B cell (primary cell): ENCODE data around the gene ING3. TPM values are rescaled to one million over a fixed set of nuclear protein-coding genes. Genes with fewer than 3 reads are reported as not detected.
A peak's percentile ranks its signal among the peaks of the same experiment; 100 is the strongest.

Experiments
- ATAC-seq: fragments of 200-7000 bp; cut with Tn5 transposase; one replicate; pipeline ENCODE4 v1.10.0; 2021; ENCODE audit warnings: low read depth, mild to moderate bottlenecking, moderate number of reproducible peaks, moderate library complexity
- CTCF ChIA-PET: fragments of 350-600 bp; sonication (Branson Sonifier 250); formaldehyde crosslinking; loops from one replicate; lab custom pipeline; 2021; ENCODE audit warnings: antibody characterized with exemption, inconsistent platforms; lab: Charles Lee
- POLR2A ChIA-PET: fragments of 350-600 bp; sonication (Branson Sonifier 250); formaldehyde crosslinking; loops from one replicate; lab custom pipeline; 2021; ENCODE audit warnings: antibody characterized with exemption; lab: Charles Lee
- DNase-seq: peaks from one replicate; pipeline ENCODE4 v3.0.0; 2013
- H2AFZ ChIP-seq: 2 replicates; pipeline ENCODE4 v1.6.1; 2012; ENCODE audit warnings: mild to moderate bottlenecking, low read depth, low read length; ENCODE audit not compliant: insufficient read depth, poor library complexity, severe bottlenecking
- H3K27ac ChIP-seq, 2 donors: 1 replicate in 1 of 2; 2 replicates in 1 of 2; pipeline ENCODE4 v1.5.1; 2012 to 2013; ENCODE audit warnings: low read length in 2 of 2, mild to moderate bottlenecking in 2 of 2, moderate library complexity in 1 of 2
- H3K27me3 ChIP-seq, 4 experiments: fragments of 200-600 bp in 1 of 4; sonication (generic) in 1 of 4; replicated peaks in 1 of 4; 1 replicate in 2 of 4; 2 replicates in 2 of 4; pipeline versions ENCODE4 v1.6.1 to v1.7.0; 2013 to 2016; ENCODE audit warnings: low read length in 3 of 4, mild to moderate bottlenecking in 2 of 4, mixed read lengths in 1 of 4, moderate library complexity in 1 of 4; ENCODE audit not compliant: insufficient read depth in 4 of 4, control insufficient read depth in 3 of 4; ENCODE audit errors: control extremely low read depth in 1 of 4
- H3K36me3 ChIP-seq, 2 experiments: replicated peaks in 1 of 2; 1 replicate in 1 of 2; 2 replicates in 1 of 2; pipeline versions ENCODE4 v1.6.1 to v1.7.1; 2013; ENCODE audit warnings: low read length in 1 of 2; ENCODE audit not compliant: insufficient read depth in 2 of 2, control insufficient read depth in 1 of 2; ENCODE audit errors: control extremely low read depth in 1 of 2, extremely low read depth in 1 of 2
- H3K4me1 ChIP-seq, 2 donors: fragments of 200-600 bp in 1 of 2; sonication (generic) in 1 of 2; 1 replicate in 1 of 2; 2 replicates in 1 of 2; pipeline versions ENCODE4 v1.5.1 to v1.6.1; 2013 to 2017; ENCODE audit warnings: low read length in 2 of 2; ENCODE audit not compliant: control insufficient read depth in 2 of 2, insufficient read depth in 2 of 2
- H3K4me2 ChIP-seq: replicated peaks from 2 replicates; pipeline ENCODE3; 2012; ENCODE audit warnings: mild to moderate bottlenecking, low read depth, low read length; ENCODE audit not compliant: poor library complexity, severe bottlenecking
- H3K4me3 ChIP-seq, 5 experiments: fragments of 200-600 bp in 1 of 5; sonication (generic) in 1 of 5; 1 replicate in 3 of 5; 2 replicates in 2 of 5; pipeline versions ENCODE4 v1.5.1 to v1.7.0; 2011 to 2016; ENCODE audit warnings: low read length in 4 of 5, mild to moderate bottlenecking in 4 of 5, low read depth in 2 of 5, control low read depth in 1 of 5, moderate library complexity in 1 of 5; ENCODE audit not compliant: insufficient read depth in 1 of 5; ENCODE audit errors: control extremely low read depth in 1 of 5, extremely low read depth in 1 of 5
- H3K79me2 ChIP-seq: fragments of 200-600 bp; sonication (generic); one replicate; pipeline ENCODE4 v1.6.0; 2016; ENCODE audit warnings: low read length; ENCODE audit not compliant: control insufficient read depth, insufficient read depth
- H3K9ac ChIP-seq: fragments of 200-600 bp; sonication (generic); 2 replicates; pipeline ENCODE4 v1.6.1; 2017; ENCODE audit warnings: mild to moderate bottlenecking, low read length, moderate library complexity
- H3K9me3 ChIP-seq, 3 donors: one replicate each; pipeline versions ENCODE4 v1.6.1 to v1.7.1; 2013; ENCODE audit warnings: low read length in 2 of 3; ENCODE audit not compliant: control insufficient read depth in 2 of 3, insufficient read depth in 1 of 3; ENCODE audit errors: control extremely low read depth in 1 of 3
- H4K20me1 ChIP-seq: 2 replicates; pipeline ENCODE4 v1.6.0; 2012; ENCODE audit warnings: mild to moderate bottlenecking, low read length; ENCODE audit not compliant: insufficient read depth, control insufficient read depth, poor library complexity, severe bottlenecking
- H3K27ac Mint-ChIP-seq: one replicate; pipeline ENCODE4 v1.8.0; 2021; ENCODE audit warnings: mixed read lengths
- H3K27me3 Mint-ChIP-seq: one replicate; pipeline ENCODE4 v1.8.0; 2021; ENCODE audit warnings: mixed read lengths
- H3K4me1 Mint-ChIP-seq: one replicate; pipeline ENCODE4 v1.8.0; 2021; ENCODE audit warnings: mixed read lengths
- H3K4me3 Mint-ChIP-seq: one replicate; pipeline ENCODE4 v1.8.0; 2021; ENCODE audit warnings: mixed read lengths
- H3K9me3 Mint-ChIP-seq: one replicate; pipeline ENCODE4 v1.8.0; 2022; ENCODE audit warnings: mixed read lengths; ENCODE audit not compliant: insufficient read depth
- CTCF ChIP-seq: fragments of 200-600 bp; IDR thresholded peaks from one replicate; pipeline ENCODE4 v1.8.0; 2022; ENCODE audit warnings: antibody characterized with exemption, mild to moderate bottlenecking
- EZH2 ChIP-seq: IDR thresholded peaks from 2 replicates; pipeline ENCODE4 v1.6.1; 2012; ENCODE audit warnings: borderline replicate concordance, low read depth, mild to moderate bottlenecking, moderate library complexity, low read length; ENCODE audit not compliant: insufficient read depth, poor library complexity, severe bottlenecking
- WGBS: methylation state at CpG from one replicate; pipeline ENCODE4 v1.1.5; 2013; ENCODE audit warnings: missing lambda C conversion rate; ENCODE audit not compliant: insufficient coverage; 5-methylcytosine and 5-hydroxymethylcytosine counted together
- intact Hi-C: fragments of 100-400 bp; cut with micrococcal nuclease; formaldehyde crosslinking; loops from one replicate; pipeline ENCODE4 v1.10.0; 2022
- polyA plus RNA-seq: library from polyadenylated mRNA; depleted of rRNA; stranded (reverse); fragments of >200 nt; gene quantifications from 2 replicates; pipeline ENCODE4 v1.2.3, GENCODE V29; 2012
- total RNA-seq, 2 donors: library from RNA; stranded (reverse); fragments of 120-200 nt in 1 of 2; gene quantifications; 1 replicate in 1 of 2; 2 replicates in 1 of 2; pipeline versions ENCODE4 v1.2.3 to v1.2.4, GENCODE V29; 2013 to 2022

The ING3 gene
- total and polyA plus RNA-seq, 2 donors (not counting 1 experiment from before 2014, with no cell fraction given): 29.5 to 38.0 TPM

- H3K27me3 Mint-ChIP-seq: peaks cover 3% of the 10 kb centered on the region
- H3K27ac Mint-ChIP-seq: no peak overlapping the region
- Histone ChIP-seq H3K9ac (peak overlapping the region; percentile 89), H3K9me3 (no peaks in the 10 kb centered on the region), H3K27me3 (no peaks in the 10 kb centered on the region), H4K20me1 (peaks cover 11% of the 10 kb centered on the region), H3K27ac (no peak overlapping the region), H3K79me2 (peaks cover 33% of the 10 kb centered on the region), H2AFZ (peak overlapping the region; percentile 86), H3K4me3 (peak overlapping the region; percentile 62 to 99 (median 83)), H3K36me3 (peaks cover 5 to 16% of the 10 kb centered on the region in 2 experiments), H3K4me1 (peaks cover 14 to 15% of the 10 kb centered on the region in 2 donors), H3K4me2 (peak overlapping the region; percentile 83)
- DNase-seq: no peak
- CTCF ChIA-PET: no interaction called here
- intact Hi-C loops: no loop called here
- ATAC-seq: no peak
- peak overlapping the region; percentile 99 for H3K4me3 Mint-ChIP-seq
- TF ChIP-seq EZH2 (no peak), CTCF (no peak)
- WGBS: no CpG with 5 or more reads among the region's 8 CpGs
- POLR2A ChIA-PET: no interaction called here
- H3K9me3 Mint-ChIP-seq: no peaks in the 10 kb centered on the region
- H3K4me1 Mint-ChIP-seq: peaks cover 20% of the 10 kb centered on the region
Observed at GRCh38 chr7:120949393-120949911, 1.1 kb upstream of the ING3 start.

- Histone ChIP-seq H3K36me3 (peaks cover 5 to 21% of the 10 kb centered on the region in 2 experiments), H3K9me3 (no peaks in the 10 kb centered on the region), H3K4me1 (peaks cover 14 to 15% of the 10 kb centered on the region in 2 donors), H4K20me1 (peaks cover 14% of the 10 kb centered on the region), H3K4me3 (peak overlapping the region; percentile 62 to 99 (median 83)), H2AFZ (peak overlapping the region; percentile 86), H3K27ac (peak overlapping the region; percentile 35 to 42), H3K9ac (peak overlapping the region; percentile 89), H3K79me2 (peaks cover 33% of the 10 kb centered on the region), H3K4me2 (peak overlapping the region; percentile 83), H3K27me3 (no peaks in the 10 kb centered on the region)
- CTCF ChIA-PET: interaction anchor here (0.7 to 1.8 kb wide), 6 partner anchors 17 to 446 kb away, joined by 3 to 8 read pairs (median 4); partner anchors contain the start of gene FAM3C
- no peaks in the 10 kb centered on the region for H3K9me3 Mint-ChIP-seq
- intact Hi-C loops: loop anchor here (5.0 kb wide), 1 partner anchor 227 kb away; no protein-coding TSS in a partner anchor
- H3K4me1 Mint-ChIP-seq: peaks cover 20% of the 10 kb centered on the region
- WGBS: 0% methylated on average over 1 of the region's 10 CpGs
- peak overlapping the region; percentile 99 for H3K27ac Mint-ChIP-seq
- TF ChIP-seq EZH2 (no peak), CTCF (no peak)
- peak overlapping the region; percentile 99 for H3K4me3 Mint-ChIP-seq
- POLR2A ChIA-PET: interaction anchor here (0.6 to 1.4 kb wide), 7 partner anchors 26 to 308 kb away, joined by 3 to 11 read pairs (median 4); no protein-coding TSS in a partner anchor
- DNase-seq (no peak), ATAC-seq (no peak)
- H3K27me3 Mint-ChIP-seq: peaks cover 3% of the 10 kb centered on the region
Observed at GRCh38 chr7:120949998-120950538, 509 bp upstream of the ING3 start.
